GM12878 (cell line): ENCODE results near the gene ANO8.

Experiments
- CTCF ChIP-seq, 3 experiments: IDR thresholded peaks in 2 of 3; conservative IDR thresholded peaks in 1 of 3; 2 replicates each; pipeline ENCODE4 v1.5.1; 2011; ENCODE audit warnings: low read depth in 3 of 3, low read length in 3 of 3, mild to moderate bottlenecking in 3 of 3, control low read depth in 2 of 3, moderate library complexity in 2 of 3, inconsistent platforms in 1 of 3, mixed read lengths in 1 of 3; ENCODE audit not compliant: control insufficient read depth in 2 of 3, insufficient read depth in 1 of 3; ENCODE audit errors: extremely low read depth in 1 of 3
- EP300 ChIP-seq, 2 experiments: fragments of 150-350 bp in 1 of 2; IDR thresholded peaks; 2 replicates each; pipeline ENCODE4 v1.6.1; 2011 to 2012; ENCODE audit warnings: low read depth in 2 of 2, low read length in 2 of 2, borderline replicate concordance in 1 of 2, improper control_type of control experiment in 1 of 2, inconsistent platforms in 1 of 2; ENCODE audit not compliant: control insufficient read depth in 1 of 2
- FOS ChIP-seq: IDR thresholded peaks from 3 replicates; pipeline ENCODE4 v1.6.1; 2011; ENCODE audit warnings: borderline replicate concordance; ENCODE audit not compliant: insufficient read length; ENCODE audit errors: extremely low read depth
- GABPA ChIP-seq: IDR thresholded peaks from 2 replicates; pipeline ENCODE4 v1.6.1; 2014; ENCODE audit warnings: antibody characterized with exemption, low read depth, mild to moderate bottlenecking, inconsistent platforms
- JUNB ChIP-seq: IDR thresholded peaks from 2 replicates; pipeline ENCODE4 v1.6.1; 2016; ENCODE audit warnings: antibody characterized with exemption, mild to moderate bottlenecking
- MAX ChIP-seq: IDR thresholded peaks from 2 replicates; pipeline ENCODE4 v1.6.1; 2012; ENCODE audit warnings: low read depth, low read length, improper control_type of control experiment
- POLR2A ChIP-seq: IDR thresholded peaks from 2 replicates; pipeline ENCODE4 v1.6.1; 2011; ENCODE audit warnings: low read depth, mild to moderate bottlenecking, low read length
- SREBF2 ChIP-seq: IDR thresholded peaks from 2 replicates; pipeline ENCODE4 v1.6.1; 2012; ENCODE audit warnings: mild to moderate bottlenecking, low read length
- ZNF24 ChIP-seq: fragments of 450-650 bp; IDR thresholded peaks from 2 replicates; pipeline ENCODE4 v1.6.1; 2017; ENCODE audit warnings: antibody characterized with exemption, mild to moderate bottlenecking

DNA sequence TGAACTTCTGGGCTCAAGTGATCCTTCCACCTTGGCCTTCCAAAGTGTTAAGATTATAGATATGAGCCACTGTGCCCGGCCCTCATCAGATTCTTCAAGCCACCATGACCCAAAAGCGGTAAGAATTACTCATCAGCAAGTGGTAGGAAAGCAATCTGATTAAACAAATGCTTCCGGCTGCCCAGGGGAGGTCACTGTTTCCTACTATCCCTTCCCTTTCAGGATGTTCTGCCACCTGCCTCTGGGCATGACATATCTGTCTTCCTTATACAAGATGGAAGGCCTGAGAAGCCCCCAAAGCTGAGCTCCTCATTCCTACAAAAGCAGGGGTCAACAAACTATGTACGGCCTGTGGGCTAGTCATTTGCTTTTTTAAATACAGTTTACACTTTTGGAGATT lies 38.4 kb downstream of the ANO8 start:
- no peak for TF ChIP-seq EP300 (IDR thresholded peaks at IDR 0.05; ENCODE audit: borderline replicate concordance in 1 of 2, control insufficient read depth in 1 of 2, low read depth in 2 of 2, low read length in 2 of 2)
- TF ChIP-seq MAX, result no peak
- no peak for TF ChIP-seq FOS
- TF ChIP-seq GABPA, result no peak
- no peak for TF ChIP-seq SREBF2
- TF ChIP-seq POLR2A, result no peak
- TF ChIP-seq CTCF (IDR thresholded peaks at IDR 0.05 in 2 of 3, conservative IDR thresholded peaks at IDR 0.05 in 1 of 3; ENCODE audit: control insufficient read depth in 2 of 3, extremely low read depth in 1 of 3, insufficient read depth in 1 of 3, low read depth in 3 of 3, low read length in 3 of 3), result no peak
- TF ChIP-seq JUNB, result no peak
- no peak for TF ChIP-seq ZNF24
